SIG-M5 treated with dmso at 0.1 percent for 504 hours (cell line): Measurements from ENCODE around the gene ADAMTS17.

ENCODE experiments used
- DNase-seq: peaks from one replicate; lab custom pipeline; 2025; ENCODE audit not compliant: unreplicated experiment; lab: John Stamatoyannopoulos, UW

Gene ADAMTS17

DNA sequence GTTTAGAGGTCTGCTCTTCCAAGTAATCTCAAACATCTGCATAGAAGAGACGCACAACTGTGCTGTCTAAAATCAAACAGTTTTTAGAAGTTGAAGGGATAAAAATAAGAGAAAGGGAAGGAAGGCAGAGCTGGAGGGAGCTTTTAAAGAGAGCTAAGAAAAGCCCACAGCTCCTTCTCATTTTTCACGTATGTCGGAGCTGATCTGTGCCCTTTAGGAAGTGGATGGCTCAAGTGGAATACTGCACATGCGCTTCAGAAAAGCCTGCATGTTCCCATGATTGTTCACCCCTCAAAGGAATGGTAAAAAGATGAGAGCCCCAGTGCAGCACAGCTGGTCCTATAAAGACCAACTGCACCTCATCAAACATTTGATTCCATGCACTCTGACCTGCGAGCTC, 207.2 kb downstream of the ADAMTS17 start:
- DNase-seq: no peak

DNA sequence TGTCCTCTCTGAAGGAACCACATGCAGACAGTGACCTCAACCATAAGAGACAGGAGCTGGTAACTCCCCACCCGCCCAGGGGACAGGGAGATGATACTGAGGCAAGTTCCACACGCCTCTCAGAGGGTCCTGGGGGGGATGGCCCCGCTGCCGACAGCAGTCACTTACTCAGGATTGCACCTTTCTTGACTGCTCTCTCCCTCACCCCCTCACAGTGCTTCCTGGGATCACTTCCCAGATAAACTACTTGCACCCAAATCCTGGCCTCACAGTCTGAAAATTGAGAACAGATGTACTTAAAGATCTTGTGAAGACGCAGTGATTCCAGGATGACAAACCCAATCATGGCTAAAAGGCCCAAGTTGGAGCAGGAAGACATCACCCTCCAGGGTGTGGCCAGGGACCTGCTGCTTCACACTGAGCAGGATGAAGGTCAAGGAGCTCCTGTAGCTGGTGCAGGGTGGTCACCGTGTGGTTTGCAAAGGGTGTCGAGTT, 207.6 kb downstream of the ADAMTS17 start:
- DNase-seq: no peak

DNA sequence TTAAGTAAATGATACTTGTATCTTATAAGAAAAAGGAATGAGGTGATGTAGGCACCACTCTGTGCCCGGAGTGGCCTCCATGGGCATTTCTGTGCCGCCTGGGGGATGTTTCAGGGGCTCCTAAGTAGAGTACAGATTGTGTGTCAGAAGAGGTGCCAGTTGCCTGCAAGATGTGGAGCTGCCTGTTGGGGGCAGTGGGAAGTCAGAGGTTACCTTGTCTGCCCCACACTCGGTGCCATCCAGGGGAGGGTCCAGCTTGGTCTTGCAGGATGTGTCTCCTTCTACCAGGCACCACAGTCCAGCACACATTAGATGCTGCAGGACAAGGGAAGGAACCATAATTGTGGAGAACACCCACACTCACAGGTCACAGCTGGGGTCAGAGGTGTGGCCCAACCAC, 208.8 kb downstream of the ADAMTS17 start:
- no peak for DNase-seq

DNA sequence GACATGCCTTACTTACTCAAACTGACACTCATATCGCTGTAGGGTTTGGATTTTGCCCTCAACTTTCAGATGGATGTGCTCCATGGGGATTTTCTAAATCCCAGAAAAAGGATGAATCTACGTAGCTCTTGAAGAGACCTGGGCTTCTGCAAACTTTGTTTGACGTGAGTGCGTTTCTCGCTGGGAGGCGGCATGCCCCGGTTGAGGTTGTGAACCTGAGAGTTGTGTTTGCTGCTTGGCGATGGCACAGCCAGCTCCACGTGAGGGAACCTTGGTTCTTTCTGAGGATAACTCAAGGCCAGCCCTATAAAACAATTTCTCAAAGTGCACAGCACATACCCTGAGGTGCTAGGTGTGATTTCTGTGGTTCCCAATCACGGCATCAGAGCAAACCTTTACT, 209.5 kb downstream of the ADAMTS17 start:
- no peak for DNase-seq

DNA sequence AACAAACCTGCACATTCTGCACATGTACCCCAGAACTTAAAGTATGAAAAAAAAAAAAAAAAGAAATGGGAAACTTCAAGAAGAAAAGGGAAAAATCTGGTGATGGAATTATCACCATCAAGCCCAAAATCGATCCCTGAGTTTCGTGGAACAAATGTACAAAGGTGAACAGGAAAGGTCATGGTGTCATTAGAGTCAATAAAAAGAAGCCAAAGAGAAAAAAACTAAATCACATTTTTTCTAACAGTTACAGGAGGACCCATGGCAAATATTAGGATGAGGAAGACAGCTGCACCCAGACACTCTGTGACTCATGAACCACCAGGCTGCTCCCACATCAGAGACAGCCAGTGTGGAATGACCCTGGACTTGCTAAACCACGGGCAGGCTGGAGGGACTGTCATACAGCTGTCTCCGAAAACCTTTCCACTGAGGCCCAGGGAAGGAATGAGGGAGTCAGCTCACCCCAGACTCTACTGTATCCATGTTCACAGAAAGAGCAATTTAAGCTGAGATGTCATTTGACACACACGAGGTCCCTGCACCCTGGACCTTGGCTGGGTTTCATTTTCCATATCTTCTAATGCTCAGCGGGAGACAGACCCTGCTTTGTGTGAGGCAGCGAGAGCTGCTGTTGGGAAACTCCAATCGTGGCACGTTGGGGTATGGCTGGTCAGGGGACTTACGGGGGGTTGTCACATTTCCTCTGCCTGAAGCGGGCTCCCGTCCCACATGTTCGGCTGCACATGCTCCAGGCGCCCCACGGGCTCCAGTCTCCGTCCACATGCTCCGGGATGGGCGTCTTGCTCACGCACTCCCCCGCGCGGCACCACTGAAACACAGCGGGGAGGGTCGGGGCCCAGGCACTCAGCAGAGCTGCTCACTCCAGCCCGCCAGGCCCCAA, 210.2 kb downstream of the ADAMTS17 start:
- peak; percentile 4 for DNase-seq

DNA sequence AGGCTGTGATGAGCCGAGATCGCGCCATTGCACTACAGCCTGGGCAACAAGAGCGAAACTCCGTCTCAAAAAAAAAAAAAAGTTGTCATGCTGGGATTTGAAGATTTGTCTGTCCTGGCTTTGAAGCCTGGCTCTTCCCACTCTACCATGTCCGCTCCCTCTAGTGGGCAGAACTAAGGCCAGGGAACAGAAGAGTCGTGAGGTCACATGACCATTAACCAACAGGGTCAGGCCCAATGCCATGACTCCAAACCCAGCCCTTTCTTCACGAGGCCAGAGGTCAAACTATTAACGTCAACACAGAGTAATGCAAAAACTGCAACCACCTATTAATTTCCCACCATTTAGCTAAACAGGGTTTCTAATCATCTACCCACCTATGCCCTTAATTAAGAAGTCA, 212.1 kb downstream of the ADAMTS17 start:
- DNase-seq: no peak

DNA sequence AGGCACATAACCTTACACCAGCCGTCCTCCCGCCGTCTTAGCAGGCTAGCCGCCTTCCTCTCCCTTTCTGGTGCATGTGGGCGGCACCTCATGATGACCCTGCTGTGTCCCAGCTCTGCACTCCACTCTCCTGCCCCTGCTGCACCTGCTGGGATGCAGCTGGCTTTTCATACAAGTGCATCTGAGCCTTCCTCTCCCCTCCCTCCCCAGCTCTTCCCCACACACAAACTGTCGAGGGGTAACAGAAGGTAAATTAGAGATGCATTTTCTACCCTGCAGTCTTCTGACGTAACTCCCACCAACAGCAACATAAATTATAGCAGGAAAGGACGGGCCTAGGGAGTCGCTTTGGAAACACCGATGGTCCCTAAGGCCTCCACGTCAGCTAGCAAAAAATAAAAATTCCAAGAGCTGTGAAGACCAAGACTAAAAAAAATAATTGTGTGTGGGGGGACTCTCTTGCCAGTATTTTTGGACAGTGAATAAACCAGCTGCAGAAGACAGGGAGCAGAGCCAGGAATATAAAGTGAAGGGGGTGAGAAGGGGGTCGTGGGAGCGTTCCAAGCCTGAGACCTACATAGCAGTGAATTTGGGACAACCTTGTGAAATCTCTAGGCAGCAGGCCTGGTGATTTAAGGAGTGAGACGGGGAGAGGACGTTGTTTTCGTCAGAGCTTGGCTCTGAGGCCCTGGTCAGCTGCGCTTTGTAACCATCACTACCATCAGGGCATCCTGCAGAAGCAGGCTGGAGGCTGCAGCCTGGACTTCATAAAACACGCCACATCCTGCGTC, 216.2 kb downstream of the ADAMTS17 start:
- DNase-seq: no peak

DNA sequence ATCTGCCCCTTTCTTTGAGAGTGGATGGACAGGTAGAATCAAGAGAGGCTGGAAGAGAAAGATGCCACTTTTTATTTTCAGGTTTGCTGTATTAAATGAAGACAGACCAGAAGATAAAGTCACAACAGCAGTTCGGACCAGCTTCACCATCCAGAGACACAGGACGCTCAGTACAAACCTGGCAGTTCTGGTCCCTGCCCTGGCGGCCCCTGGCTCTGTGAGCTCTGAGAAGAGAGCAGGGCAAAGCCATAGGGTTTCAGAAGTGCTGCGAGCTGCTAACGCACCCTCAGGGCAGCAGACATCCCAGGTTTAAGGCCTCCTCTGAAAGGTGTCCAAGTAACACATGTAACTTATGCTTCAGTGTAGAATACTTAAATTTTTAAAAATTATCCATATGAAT, 216.8 kb downstream of the ADAMTS17 start:
- no peak for DNase-seq

DNA sequence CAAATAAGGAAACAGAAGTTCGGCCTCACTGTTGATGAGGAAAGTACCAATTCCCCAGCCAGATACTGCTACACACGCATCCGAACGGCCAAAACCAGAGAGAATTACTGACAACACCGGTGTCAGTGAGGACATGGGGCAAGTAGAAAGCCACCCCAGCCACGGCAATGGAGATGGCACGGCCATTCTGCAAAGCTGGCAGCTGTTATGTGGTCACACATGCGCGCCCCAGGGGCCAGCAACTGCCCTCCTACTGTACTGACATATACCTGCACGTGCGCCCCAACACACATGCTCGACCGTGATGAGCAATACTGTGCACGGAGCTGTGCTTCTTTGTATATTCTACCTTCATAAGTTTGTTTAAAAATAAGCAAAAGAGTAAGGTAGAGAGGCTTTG, 217.4 kb downstream of the ADAMTS17 start:
- no peak for DNase-seq

DNA sequence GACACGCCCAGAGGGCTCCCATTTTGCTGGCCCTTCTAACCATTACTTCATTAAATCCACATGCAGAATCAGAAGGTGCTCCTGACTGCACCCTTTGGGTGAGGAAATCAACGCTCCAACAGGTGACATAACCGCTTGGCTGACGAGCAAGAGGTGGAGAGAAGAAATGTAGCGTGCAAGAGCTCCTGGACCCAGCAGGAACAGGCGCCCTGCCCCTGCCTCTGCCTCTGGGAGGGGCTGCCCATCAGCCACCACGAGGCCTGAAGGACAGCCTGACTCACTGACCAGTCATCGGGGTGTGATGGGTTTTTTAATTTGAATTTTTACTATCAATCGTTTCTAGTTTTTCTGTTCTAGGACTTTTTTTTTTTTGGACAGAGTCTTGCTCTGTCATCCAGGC, 218.2 kb downstream of the ADAMTS17 start:
- no peak for DNase-seq

DNA sequence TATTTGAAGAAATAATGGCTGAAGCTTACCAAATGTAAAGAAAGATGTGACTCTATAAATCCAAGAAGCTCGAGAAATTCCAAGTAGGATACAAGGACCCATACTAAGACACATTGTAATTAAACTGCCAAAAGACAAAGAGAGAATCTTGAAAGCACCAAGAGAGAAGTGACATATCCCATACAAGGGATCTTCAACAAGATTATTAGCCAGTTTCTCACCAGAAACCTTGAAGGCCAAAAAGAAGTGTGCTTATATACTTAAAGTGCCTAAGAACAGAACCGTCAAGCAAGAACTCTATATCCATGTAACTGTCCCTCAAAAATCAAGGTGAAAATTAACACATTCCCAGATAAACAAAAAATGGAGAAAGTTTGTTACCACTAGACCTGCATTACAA, 220.5 kb downstream of the ADAMTS17 start:
- DNase-seq: no peak

DNA sequence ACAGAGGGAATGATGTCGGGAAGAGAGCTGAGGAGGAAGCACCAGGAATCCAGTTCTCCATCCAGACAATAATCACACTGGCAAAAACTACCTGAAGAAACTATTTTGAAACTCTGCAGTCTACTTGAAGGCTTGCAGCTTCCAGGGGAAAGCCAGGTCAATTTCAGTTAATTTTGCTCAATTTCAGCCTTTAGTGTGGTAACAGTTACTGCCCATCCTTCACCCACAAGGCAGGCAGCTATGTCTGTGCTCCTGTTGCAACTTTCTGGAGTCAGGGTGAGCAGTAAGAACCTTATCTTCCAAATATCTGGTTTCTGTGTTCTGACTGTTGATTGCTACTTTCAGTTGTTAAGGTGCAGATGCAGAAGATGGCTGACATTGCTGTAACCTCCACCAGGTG, 221.7 kb downstream of the ADAMTS17 start:
- peak; percentile 12 for DNase-seq

DNA sequence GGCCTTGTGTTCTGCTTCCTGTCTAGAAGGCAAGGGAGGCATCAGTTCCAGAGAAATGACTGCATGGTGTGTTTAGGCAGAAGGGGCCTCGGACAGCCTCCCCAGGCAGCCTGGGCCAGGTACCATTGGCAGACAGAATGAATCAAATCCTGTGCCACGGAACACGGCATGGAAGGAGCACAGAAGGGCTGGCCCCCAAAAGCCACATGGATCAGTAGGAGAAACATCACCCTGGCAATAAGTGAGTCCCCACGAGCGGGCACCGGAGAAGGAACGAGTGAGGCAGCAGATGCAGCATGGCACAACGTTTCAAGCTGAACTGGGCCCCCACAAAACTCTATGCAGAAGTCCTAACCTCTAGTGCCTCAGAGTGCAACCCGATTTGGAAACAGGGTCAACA, 223.2 kb downstream of the ADAMTS17 start:
- DNase-seq: no peak

DNA sequence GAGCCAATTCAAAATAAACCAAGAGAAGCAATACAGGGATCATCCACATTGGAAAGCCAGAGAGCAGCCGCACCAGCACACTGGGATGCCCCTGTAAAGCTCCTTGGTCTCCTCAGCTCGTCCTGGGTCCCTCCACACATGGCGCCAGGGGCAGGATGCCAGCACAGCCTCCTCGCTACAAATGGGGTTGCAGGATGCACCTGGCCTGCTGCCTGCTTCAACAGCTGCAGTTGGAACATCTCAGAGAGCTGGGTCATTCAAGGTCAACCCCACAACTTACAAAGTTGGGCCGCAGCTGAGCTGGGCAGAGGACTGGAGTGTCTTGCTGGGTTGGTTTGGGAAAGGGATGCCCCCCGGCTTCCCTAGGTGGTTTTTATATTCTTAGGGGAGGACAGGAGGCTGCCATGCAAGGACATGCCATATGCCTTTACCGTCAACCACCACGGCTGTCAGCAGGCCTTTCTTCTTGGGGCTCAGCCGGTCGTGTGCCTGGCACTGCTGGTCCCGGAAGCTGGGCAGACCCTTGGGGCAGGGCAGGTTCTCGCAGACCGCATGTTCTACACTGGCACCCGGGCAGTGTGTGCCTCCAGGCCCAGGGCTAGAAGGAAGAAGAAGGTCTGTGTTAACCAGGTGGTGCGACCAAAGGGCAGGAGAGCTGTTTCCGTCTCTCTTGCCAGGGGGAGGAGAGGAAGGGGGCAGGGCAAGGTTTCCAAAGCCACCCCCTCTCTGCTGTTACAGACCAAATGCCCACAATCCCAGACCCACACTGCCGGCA, 225.2 kb downstream of the ADAMTS17 start:
- no peak for DNase-seq

DNA sequence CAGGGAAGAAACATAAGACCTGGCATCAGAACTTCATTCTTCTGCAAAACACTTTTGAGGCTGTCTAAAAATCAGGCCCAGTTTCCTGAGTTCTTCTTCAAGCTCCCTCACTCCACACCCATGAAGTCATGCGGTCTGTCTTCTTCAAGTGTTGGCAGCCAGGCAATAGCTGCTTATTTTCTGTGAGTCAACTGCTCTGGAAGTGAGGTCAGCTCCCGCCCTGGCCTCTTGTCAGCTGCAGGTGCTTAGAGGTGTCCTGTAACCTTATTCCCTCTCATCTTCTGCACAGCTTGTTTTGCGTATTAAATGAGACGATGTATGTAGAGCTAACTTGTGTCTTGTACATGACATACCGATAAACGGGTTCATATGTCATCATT, 226.1 kb downstream of the ADAMTS17 start:
- no peak for DNase-seq

DNA sequence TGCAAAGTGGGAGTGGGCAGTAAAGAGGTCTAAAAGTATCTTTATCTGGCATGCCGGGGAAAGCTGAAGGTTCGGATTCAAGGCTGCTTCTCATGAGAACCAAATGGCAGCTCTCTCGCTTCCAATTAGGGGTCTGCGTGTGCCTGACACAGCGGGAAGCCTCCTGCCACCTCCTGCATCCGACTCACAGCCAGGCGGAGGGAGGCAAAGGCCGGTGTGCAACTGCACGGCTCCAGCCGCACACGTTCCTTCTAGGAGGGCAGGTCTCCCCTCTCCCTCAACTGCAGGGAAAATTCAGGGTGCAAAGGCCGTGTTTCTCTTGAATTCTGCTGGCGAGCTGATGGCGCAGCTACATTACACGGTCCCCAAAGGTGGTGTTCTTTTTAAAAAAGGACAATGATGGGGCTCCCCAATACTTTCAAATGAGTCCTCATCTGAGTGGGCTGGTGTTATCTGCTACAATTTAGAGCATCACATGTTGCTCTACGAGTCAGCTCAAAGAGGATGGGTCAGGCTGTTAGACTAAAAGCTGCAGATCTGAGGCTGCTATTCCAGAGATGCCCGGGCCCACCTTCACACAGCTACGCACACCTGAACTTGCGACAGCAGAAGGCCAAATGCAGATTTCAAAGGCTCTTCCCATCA, 226.6 kb downstream of the ADAMTS17 start:
- no peak for DNase-seq

DNA sequence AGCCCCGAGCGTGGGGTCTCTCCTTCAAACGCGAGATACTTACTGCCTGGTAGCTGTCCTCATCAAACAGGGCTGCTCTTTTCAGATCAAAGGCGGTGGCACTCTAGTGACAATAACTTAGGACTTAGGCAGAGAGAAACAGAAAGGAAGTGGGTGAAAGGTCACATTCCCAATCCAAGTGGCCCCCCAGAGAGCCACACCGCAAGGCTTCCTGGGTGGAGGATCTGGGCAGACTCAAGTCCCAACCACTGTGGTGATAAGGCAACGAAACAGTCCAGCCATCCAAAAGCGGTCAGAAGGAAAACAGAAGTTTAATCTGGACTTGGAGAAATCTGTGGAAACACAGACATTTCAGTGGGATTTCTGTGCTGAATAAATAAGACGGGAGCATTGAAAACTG, 227.2 kb downstream of the ADAMTS17 start:
- no peak for DNase-seq

DNA sequence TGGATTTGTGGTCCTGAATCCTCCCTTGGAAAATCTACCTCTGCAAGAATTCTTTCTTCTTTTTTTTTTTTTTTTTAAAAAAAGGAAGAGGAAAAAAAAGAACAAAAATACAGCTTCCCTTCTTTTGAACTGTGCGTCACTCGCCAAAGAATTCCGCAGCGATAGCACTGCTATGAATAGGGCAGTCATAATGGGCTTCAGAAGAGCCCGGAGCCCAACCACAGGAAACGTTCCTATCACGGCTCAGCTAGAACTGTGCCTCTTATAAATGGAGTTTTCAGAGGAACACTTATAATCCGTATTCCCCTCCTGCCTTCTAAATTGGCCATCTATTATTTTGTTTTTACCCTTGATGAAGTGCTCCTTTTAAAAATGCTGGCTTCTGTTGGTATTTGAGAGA, 227.7 kb downstream of the ADAMTS17 start:
- DNase-seq: no peak

DNA sequence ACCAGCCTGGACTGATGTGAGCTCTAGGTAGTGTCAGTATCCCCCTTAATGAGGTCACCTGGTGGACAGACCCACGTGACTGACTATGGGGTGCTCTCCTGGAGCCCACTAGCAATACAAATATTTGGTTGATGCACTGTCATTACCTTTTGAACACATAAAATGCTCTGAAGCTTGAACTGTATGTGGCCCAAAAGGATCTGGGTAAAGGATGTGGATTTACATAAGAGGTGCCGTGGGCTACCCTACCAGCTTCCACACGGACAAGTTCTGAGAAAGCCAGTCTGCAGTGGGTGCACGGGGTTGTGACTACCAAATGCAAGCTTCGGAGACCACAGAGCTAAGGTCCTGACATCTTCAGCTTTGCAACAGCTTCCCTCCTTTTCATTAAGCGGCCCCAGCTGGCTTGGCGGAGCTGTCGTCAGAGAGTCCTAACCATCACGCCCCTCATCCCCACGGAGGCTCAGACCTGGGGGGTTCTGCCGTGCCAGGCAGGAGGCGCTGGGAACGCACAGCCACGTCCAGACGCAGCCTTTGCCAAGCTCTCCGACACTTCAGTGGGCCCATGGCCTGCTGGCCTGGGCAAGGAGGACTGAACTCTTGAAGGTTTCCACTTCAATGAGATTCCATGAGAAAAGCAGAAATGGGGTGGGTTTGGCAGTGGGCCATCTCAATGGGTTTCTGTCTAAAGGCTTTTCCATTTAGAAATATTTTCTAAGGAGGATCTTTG, 228.3 kb downstream of the ADAMTS17 start:
- no peak for DNase-seq

DNA sequence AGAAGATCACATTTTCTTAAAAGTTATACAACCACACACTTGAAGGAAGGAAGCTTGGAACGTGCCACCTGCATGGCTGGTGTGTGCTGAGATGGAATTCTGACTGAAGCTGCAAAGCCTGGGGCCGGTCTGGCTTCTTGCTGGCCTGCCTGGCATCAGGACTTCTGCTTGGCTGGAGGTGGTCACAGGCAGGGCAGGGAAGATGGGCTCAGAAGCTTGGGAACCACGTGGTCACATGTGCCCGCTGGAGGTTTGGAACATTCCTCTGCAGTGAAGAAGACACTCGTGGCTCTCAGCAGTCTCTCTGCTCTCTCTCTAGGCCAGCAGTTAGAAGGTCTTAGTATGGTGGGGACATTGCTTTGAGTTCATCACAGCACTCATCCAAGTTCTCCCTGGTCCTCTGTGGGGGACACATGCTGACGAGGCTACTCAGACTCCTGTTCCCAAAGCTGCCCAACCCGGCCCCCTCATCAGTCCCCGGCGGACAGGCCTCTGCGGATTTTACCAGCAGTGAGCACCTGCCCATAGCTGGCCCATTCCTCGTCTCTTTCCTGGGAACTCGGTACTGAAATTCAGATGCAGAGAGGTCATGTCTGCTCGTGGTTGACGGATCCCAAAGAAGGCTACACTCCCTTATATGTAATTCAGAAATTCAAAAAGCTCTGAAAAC, 229.0 kb downstream of the ADAMTS17 start:
- no peak for DNase-seq
